D721Med (cell line): ENCODE results near the gene EXO1.
"Not testable (repeated sequence)": the region's sequence is repeated elsewhere in the genome, so short reads cannot be mapped to it uniquely, and the experiment has no call there.

Experiments used
- DNase-seq: peaks from one replicate; pipeline ENCODE4 v3.0.0; 2011; ENCODE audit warnings: low spot score; ENCODE audit not compliant: insufficient read length
- FAIRE-seq: peaks from 2 replicates; lab custom pipeline; 2011; peaks lifted over from hg19 to GRCh38; lab: Jason Lieb, UNC
- CTCF ChIP-seq: IDR thresholded peaks from 2 replicates; pipeline ENCODE4 v1.5.1; 2012; ENCODE audit warnings: mild to moderate bottlenecking, control low read depth; ENCODE audit not compliant: insufficient read depth; ENCODE audit errors: missing control alignments

Gene EXO1

DNA sequence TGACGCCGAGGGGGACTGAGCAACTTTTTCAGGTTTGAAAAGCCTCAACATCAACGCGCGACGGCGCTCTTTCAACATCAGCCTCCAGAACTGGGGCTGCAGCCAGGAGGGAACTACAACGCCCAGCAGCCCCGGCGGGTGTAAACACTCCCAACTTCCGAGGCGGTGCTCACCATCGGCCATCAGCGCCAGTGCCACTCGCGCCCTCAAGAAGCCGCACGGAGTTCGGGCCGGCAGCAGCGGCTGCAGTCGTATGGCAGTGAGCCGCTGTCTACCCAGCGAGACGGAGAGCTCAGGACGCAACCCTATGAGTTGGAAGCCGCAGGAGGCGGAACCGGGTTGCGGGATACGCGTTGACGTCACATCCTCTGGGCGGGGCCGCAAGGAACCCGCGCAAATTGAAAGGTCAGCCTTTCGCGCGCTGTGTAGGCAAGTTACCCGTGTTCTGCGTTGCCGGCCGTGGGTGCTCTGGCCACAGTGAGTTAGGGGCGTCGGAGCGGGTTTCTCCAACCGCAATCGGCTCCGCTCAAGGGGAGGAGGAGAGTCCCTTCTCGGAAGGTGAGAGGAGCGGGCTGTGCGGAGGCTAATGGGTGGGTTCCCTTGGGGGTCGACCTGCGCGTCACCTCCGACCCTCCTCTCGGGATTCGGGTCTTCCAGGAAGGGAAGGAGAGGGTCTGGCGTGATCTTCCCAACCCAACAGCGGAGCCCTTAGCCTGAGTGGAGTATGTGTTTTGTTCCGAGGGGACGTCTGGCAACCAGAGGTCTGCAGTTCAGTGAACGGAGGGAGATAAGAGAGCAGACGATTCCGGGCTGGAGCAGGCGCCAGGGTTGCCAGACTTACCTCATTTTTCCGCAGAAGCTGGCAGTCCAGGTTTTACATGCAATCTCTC lies at the start of gene EXO1:
EXO1 (plus strand) TSS at position 409 of the 890 bp plus-strand sequence. CDS start 2,222 bp downstream, outside the sequence.
- DNase-seq (peak; percentile 87), FAIRE-seq (no peak)
- TF ChIP-seq CTCF: peak; percentile 87

DNA sequence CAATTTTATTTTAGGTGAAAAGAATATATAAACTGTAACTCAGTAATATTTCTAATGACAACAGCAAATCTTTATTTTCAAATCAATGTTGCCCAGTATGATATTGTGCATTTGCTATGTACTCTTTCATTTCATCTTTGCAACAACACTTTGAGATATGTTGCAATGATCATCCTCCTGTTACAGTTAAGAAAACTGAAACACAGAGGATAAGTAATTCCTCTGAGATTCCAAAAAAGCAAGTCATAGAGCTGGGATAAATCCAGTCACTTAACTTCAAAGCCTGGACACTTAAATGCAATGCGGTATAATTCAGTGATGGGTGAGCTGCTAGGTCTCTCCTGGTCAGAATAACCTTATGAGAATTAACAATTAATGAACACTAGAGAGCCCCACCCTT lies 48.6 kb upstream of the EXO1 start:
- DNase-seq: no peak
- no peak for TF ChIP-seq CTCF
- no peak for FAIRE-seq

DNA sequence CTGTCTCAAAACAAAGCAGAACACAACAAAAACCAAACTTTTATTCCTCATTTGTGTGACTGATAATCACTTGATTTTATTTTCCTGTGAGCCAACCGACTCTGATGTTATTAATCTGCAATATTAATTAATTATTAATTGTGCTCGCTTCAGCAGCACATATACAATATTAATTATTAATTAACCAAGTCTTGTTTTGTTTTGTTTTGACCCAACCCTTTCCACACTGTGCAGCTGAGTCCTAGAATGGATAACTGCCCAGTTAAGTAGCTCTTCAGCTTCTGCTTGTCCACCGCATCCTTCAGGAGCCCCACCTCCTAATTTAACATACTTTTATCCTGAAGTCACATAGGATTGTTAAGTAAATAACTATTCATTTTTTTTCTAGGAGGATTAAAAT lies 47.4 kb upstream of the EXO1 start:
- no peak for TF ChIP-seq CTCF
- DNase-seq (no peak), FAIRE-seq (no peak)

- DNase-seq (no peak), FAIRE-seq (no peak)
- no peak for TF ChIP-seq CTCF
Observed at GRCh38 chr1:241802863-241803262, 45.1 kb upstream of the EXO1 start.

GRCh38 chr1:241804706-241805105 lies 43.3 kb upstream of the EXO1 start:
- FAIRE-seq: not testable (repeated sequence)

GRCh38 chr1:241808265-241808664 lies 39.7 kb upstream of the EXO1 start:
- no peak for FAIRE-seq
- no peak for DNase-seq
- TF ChIP-seq CTCF: no peak

More at GRCh38 chr1:241804706-241805105, 43.3 kb upstream of the EXO1 start:
- DNase-seq: not testable (repeated sequence)

DNA sequence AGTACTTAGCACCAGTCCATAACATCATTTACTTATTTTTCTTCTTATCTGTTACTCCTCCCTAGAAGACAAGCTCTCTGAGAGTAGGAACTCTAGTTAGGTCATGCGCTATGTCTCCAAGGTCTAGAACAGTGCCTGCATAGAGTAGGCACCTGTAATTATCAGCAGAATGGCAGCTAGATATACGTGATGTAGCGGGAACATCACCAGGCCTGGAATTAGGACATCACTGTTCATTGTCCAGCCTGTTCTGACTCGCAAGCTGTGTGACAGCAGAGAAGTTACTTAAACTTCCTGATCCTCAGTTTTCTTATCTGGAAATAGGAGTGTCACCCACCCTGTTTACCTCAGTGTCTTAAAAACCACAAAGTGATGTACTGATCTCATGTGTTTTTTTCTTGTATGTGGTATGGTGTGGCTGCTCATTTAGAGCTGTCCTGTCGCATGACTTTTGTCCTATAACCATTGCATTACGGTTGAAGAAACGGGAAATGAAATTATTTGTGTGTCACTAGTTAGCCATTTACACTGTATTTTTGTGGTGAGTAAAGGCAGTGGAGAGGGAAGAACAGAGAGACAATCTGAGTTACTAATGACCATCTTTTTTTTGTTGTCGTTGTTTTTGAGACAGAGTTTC lies 37.1 kb upstream of the EXO1 start:
- TF ChIP-seq CTCF: no peak
- FAIRE-seq (no peak), DNase-seq (no peak)
